ENCODE results near the gene PAQR3.
"Not testable (repeated sequence)": the region's sequence is repeated elsewhere in the genome, so short reads cannot be mapped to it uniquely, and the experiment has no call there.

Gene PAQR3

GRCh38 chr4:78926826-78927225 is 12.4 kb downstream of the PAQR3 start:
- no peak for DNase-seq

GRCh38 chr4:78923464-78924312 is 15.6 kb downstream of the PAQR3 start:
- DNase-seq = no peak

DNA sequence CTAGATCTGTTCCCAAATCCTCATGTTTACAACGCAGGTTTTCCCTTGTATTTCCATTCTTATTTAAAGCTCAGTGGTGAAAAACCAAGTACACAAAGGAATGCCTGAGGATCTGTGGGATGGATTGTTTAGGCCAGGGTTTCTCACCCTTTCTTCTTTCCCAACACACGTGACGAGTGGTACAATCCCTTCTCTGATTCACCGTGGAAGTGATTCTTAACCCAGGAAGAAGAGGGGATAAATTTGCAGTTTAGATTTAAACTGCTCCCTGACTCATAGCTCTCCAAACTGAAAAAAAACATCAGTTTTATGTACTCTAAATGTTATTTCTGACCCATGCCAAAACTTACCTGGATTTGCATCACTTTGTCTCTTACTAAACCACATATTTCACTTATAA is 17.0 kb downstream of the PAQR3 start:
- DNase-seq = no peak

DNA sequence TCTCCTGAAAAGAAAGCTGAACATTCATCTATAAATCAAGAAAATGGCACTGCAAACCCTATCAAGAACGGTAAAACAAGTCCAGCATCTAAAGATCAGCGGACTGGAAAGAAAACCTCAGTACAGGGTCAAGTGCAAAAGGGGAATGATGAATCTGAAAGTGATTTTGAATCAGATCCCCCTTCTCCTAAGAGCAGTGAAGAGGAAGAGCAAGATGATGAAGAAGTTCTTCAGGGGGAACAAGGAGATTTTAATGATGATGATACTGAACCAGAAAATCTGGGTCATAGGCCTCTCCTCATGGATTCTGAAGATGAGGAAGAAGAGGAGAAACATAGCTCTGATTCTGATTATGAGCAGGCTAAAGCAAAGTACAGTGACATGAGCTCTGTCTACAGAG is 28.6 kb downstream of the PAQR3 start:
- no peak for DNase-seq

GRCh38 chr4:78908974-78909373 is 30.3 kb downstream of the PAQR3 start:
- not testable (repeated sequence) for DNase-seq

DNA sequence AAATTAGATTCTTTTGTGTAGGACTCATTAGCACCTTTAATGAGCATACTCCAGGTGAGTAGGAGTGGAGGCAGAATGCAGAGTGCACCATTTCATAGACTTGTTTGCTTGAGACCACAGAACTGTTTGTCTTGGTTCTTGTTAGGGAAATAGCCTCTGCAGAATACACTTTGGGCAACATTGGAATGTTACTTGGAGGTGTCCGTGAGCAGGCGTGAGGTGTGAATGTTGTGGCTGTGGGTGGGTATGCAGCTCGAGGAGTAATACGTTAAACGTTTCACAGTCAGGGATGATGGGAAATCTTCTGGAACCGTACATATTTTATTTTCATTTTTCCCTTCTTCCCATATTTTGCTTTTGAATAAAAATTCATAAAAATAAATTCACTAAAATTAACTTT is 31.6 kb downstream of the PAQR3 start:
- DNase-seq = no peak

- no peak for DNase-seq
Measured at GRCh38 chr4:78904143-78904542, 35.1 kb downstream of the PAQR3 start.

DNA sequence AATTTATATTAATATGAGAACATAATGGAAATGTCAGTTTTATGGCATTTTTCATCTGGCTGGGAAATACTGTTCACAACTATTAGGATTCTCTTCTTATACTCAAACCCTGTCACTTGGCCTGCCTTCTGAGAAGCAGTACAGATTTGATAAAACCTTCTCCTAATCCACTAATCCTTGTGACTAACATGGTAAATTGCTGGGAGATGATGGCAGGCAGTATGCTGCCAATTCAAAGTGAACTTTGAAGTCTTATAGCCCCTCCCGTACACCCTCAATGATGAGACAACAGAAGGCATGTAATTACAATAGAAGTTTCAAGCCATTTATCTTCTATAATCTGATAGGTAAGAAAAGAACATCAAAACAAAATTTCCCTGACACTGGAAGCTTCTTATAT is 36.9 kb downstream of the PAQR3 start:
- no peak for DNase-seq

DNA sequence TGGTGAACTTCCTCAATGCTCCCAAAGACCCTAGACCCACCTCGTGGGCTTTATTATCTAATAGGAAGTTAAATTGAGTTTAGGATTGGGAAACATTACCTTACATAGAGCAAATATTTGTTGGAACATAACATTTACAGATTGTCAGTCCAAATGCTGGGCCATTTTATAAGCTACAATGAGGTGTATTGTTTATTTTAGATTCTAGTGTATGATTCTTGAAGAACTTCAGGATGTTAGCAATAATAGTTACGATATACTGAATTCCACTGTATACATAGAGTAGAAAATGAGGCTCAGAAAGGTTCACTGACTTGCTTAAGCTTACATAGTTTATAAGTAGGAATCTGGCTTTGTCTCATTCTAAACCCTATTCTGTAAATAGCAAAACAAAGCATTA is 37.4 kb downstream of the PAQR3 start:
- DNase-seq = no peak

DNA sequence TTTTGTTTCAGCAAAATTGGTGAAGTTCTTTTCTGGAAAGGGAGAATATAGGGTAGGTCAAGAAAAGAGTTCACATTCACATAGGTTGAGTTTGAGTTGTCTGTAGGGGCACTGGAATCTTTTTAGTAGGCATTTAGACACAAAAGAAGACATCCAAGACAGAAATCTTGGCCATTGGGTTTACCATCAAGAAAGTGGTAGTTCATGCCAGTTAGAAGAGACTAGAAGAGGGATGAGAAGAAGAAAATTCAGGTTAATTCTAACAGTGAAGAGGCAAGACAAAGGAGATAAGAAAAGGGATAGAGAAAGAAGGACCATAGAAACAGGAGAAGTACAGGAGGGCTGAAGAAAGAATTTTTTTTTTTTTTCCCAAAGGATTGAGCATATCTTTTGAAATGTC is 39.9 kb downstream of the PAQR3 start:
- DNase-seq = no peak

DNA sequence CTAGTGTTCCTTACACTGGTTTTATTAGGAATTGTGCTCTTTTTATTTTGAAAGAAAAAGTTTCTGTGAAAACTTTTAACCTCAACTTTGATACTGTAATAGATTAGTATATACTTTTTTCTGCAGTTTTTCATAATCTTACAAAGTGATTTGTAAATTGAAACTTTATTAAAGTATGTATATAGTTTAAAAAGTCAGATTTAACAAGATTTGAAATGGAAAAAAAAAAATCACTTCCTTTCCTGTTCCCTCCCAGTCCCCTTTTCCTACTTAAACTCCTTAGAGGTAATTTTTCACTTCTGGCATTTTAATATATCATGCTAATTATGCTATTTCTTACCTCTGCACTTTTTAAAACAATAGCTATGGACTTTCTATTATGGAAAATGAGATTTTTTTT is 49.3 kb downstream of the PAQR3 start:
- no peak for DNase-seq

- no peak for DNase-seq
Measured at GRCh38 chr4:78885598-78885997, 53.6 kb downstream of the PAQR3 start.

- no peak for DNase-seq
Measured at GRCh38 chr4:78880874-78881492, 58.3 kb downstream of the PAQR3 start.

DNA sequence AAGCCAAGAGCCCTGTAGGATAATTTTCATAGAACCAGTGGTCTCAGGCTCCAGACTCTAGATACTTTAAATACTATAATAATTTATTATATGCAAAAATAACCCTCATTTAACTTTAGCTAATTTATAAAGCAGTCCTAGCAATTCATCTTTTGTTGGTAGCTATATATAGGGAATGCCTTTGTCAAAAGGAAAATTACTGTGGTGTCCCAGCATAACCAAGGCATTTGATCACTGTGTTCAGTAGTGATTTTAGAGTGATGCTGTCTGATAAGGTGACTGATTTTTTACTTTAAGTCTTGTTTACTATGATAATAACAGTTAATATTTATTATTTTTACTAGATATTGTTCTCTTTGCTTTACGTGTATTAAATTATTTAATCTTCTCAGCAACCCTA is 61.2 kb downstream of the PAQR3 start:
- DNase-seq = no peak

DNA sequence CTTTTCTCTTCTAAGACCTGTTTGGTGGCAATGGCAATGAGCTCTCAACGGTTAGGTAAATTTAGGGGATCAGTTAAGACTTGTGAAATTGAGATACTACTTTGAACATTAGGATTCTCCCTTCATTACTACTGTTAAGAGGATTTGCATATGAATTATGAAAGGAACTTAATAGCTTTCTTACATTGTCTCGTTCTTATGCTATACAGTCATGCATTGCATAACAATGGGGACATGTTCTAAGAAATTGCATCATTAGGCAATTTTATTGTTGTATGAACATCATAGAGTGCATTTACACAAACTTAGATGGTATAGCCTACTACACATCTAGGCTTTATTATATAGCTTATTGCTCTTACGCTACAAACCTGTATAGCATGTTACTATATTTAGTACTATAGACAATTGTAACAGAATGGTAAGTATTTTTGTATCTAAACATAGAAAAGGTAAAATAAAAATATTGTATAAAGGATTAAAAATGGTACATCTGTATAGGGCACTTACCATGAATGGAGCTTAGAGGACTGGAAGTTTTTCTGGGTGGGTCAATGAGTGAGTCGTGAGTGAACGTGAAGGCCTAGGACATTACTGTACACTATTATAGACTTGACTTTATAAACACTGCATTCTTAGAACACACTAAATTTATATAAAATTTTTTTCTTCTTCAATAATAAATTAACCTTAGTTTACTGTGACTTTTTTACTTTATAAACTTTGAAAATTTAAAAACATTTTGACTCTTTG is 62.5 kb downstream of the PAQR3 start:
- no peak for DNase-seq

DNA sequence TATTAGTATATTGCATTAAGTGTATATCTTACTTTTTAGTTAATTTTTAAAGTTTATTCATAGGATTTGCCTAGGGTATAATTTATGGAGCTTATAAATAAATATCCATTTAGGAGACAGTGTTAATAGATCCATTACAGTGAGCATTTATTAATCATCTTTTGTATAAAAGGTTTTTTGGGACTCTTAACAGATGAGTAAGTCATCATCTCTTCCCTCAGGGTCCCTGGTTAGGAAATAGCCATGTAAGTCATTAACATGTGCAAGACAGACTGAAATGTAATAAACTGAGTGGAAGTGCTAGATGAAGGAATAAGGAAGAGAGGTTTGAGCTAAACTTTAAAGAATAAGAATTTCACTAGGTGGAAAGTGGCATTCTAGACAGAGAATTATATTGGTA is 69.2 kb downstream of the PAQR3 start:
- no peak for DNase-seq

GRCh38 chr4:78868712-78869111 is 70.5 kb downstream of the PAQR3 start:
- not testable (repeated sequence) for DNase-seq

DNA sequence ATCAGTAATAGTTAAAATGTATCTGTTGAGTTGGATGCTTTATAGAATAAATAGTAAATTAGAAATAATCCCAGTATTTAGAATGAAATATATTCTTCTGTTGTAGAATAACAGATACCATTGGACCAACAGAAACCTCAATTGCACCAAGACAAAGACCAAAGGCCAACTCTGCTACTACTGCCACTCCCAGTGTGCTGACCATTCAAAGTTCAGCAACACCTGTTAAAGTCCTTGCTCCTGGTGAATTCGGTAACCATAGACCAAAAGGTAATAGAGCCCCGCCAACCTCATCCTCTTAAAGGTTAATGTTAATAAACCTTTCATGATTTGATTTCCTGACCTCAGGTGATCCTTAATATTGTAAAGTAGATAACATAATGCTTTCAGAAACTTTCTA is 73.8 kb downstream of the PAQR3 start:
- no peak for DNase-seq

DNA sequence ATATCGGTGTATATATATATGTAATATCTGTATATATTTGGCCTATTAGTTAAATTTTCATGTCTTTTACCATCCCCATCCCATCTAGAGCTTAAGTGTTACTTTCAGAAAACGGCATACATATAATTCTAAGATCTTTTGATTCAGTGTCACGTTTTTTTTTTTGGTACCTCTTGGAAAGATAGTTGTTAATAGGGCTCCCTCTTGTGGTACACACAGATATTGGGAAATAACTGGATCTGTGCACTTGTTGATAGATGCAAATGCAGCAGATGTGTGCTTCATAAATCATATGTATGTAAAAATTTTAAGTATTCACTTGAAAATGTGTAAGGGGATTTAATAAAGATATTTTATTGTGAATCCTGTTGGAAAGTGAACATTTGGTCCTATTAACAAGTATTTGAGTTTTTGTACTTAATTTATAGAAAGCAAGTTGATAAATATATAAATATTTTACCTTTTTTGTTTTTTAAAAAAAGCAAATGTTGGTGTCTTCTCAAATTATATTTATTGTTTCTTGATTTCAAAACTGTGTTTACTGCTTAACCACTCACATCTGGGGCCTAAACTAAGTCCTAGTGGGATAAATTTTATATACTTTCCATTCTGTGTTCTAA is 74.7 kb downstream of the PAQR3 start:
- peak; percentile 58 for DNase-seq

GRCh38 chr4:78863991-78864390 is 75.2 kb downstream of the PAQR3 start:
- no peak for DNase-seq

DNA sequence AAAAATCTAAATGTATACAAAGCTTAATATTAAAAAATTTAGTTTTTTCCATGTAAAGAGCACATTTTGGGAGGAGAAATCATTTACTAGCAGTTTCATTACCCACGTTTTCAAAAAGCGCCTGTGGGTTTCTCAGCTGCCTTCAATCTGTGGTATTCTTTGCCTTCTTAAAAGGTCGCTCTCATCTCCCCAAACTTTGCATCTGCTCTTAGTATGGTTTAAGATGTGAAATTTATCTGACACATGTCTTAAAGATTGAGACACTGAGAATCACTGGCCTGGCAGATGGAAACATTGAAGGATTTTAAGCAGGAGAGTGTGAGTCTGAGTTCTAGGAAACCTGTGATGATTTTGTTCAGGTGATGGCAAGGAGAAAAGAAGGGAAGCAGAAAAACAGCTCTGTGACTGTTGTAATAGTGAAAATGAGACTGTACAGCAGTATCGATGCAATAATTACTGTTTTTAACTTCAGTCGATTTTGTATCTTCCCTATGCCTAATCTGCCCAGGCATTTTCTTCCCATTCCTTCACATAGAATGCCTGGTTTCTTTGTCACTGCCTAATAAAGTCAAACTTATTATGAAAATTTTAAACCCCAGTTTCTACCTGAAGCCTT is 75.9 kb downstream of the PAQR3 start:
- no peak for DNase-seq

DNA sequence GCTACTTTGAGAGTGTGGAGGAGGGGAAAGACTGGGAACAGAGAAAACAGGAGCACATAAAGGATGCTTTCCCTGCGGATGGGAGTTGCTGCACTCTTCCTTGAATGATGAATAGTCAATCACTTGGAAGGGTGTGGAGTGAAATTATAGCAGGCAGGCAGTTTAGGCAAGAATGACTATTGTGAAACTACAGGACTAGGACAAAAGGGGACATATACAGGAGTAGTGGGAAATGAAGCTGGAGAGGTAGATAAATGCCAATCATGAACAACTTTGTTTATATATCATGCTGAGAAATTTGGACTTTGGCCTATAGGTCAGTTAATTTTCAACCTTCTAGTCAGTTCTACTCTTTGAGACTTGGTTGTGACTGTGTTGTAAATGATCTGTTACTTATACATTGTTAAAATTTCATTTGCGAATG is 76.9 kb downstream of the PAQR3 start:
- no peak for DNase-seq

Data from RPMI8226 (cell line).